Testis (tissue), 3 donors: ENCODE results near the gene SARDH. TPM values are rescaled to one million over a fixed set of nuclear protein-coding genes. Genes with fewer than 3 reads are reported as not detected.

Experiments
- DNase-seq: peaks from one replicate; pipeline ENCODE4 v3.0.0-alpha.2; 2019
- H3K27ac ChIP-seq, 2 donors: fragments of 200-600 bp; sonication (generic); one replicate each; pipeline ENCODE4 v1.5.1; 2019
- H3K27me3 ChIP-seq: fragments of 200-600 bp; sonication (generic); one replicate; pipeline ENCODE4 v1.5.1; 2019
- H3K36me3 ChIP-seq: fragments of 200-600 bp; sonication (generic); one replicate; pipeline ENCODE4 v1.5.1; 2017; ENCODE audit warnings: low read depth; ENCODE audit errors: missing control alignments
- H3K4me1 ChIP-seq: fragments of 200-600 bp; sonication (generic); one replicate; pipeline ENCODE4 v1.5.1; 2019
- H3K4me3 ChIP-seq, 2 donors: fragments of 200-600 bp; sonication (generic); one replicate each; pipeline ENCODE4 v1.5.1; 2017 to 2019
- H3K9me3 ChIP-seq: fragments of 200-600 bp; sonication (generic); one replicate; pipeline ENCODE4 v1.5.1; 2017
- POLR2A ChIP-seq: fragments of 450-650 bp; IDR thresholded peaks from one replicate; pipeline ENCODE4 v1.6.1; 2017; ENCODE audit warnings: antibody characterized with exemption, mild to moderate bottlenecking, moderate library complexity
- WGBS, 2 donors: methylation state at CpG; one replicate each; pipeline ENCODE4 v1.1.5; 2018; 5-methylcytosine and 5-hydroxymethylcytosine counted together
- intact Hi-C: fragments of 100-400 bp; cut with DNase I; formaldehyde crosslinking; loops from one replicate; pipeline ENCODE4 v1.15.1; 2023; ENCODE audit warnings: low total_unique reads
- polyA plus RNA-seq: library from polyadenylated mRNA; stranded (reverse); fragments of 350-450 nt; fragmentation: Illumina TruSeq; extraction: RNeasy Lipid Tissue Mini Kit (QIAGEN cat#74804); gene quantifications from one replicate; pipeline ENCODE4 v1.2.3, GENCODE V29; 2014; ENCODE audit warnings: low read depth, low replicate concordance; ENCODE audit not compliant: insufficient read depth
- total RNA-seq, 2 donors: library from RNA; depleted of rRNA; stranded (reverse); fragments of >200 nt; gene quantifications; one replicate each; pipeline ENCODE4 v1.2.3, GENCODE V29; 2016
- TF ChIP-seq, protein P1 (sequence below), 3 experiments: fragments of 450-650 bp in 2 of 3; fragments of 200-600 bp in 1 of 3; sonication (generic) in 1 of 3; IDR thresholded peaks; one replicate each; pipeline ENCODE4 v1.5.1; 2016 to 2019; ENCODE audit warnings: antibody characterized with exemption in 3 of 3, mild to moderate bottlenecking in 2 of 3, moderate library complexity in 1 of 3

Gene SARDH
- total and polyA plus RNA-seq, 3 donors from 2014 or later, result 2.6 to 7.2 (median 5.1) TPM

DNA sequence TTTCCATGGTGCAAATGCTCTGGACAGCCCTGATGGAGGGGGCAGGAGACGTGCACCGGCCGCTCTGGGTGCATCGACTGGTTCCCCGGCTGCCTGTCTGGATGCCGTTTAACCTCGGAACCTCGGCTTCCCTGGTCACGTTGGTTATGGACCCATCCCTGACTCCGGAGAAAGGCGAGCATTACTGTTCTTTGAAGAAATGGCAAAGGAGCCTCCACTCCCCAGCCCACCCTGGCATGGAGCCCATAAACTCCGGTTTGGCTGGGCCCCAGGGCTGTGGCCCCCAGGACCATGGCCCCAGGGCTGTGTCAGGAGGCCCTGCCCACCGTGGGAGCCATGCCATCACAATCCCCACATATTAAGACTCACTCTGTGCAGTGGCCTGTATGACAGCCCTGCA, 73.1 kb downstream of the SARDH start:
- Histone ChIP-seq H3K4me1 (peaks cover 13% of the 10 kb centered on the region), H3K27me3 (no peaks in the 10 kb centered on the region), H3K4me3 (no peak overlapping the region), H3K9me3 (no peaks in the 10 kb centered on the region), H3K36me3 (no peaks in the 10 kb centered on the region), H3K27ac (no peak overlapping the region)
- intact Hi-C loops, result no loop called here
- no peak for TF ChIP-seq POLR2A
- TF ChIP-seq, protein P1, sequence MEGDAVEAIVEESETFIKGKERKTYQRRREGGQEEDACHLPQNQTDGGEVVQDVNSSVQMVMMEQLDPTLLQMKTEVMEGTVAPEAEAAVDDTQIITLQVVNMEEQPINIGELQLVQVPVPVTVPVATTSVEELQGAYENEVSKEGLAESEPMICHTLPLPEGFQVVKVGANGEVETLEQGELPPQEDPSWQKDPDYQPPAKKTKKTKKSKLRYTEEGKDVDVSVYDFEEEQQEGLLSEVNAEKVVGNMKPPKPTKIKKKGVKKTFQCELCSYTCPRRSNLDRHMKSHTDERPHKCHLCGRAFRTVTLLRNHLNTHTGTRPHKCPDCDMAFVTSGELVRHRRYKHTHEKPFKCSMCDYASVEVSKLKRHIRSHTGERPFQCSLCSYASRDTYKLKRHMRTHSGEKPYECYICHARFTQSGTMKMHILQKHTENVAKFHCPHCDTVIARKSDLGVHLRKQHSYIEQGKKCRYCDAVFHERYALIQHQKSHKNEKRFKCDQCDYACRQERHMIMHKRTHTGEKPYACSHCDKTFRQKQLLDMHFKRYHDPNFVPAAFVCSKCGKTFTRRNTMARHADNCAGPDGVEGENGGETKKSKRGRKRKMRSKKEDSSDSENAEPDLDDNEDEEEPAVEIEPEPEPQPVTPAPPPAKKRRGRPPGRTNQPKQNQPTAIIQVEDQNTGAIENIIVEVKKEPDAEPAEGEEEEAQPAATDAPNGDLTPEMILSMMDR (IDR thresholded peaks at IDR 0.05), result no peak
- DNase-seq, result no peak
- 90 to 94% methylated on average over 13 of the region's 13 CpGs for WGBS, 2 donors

DNA sequence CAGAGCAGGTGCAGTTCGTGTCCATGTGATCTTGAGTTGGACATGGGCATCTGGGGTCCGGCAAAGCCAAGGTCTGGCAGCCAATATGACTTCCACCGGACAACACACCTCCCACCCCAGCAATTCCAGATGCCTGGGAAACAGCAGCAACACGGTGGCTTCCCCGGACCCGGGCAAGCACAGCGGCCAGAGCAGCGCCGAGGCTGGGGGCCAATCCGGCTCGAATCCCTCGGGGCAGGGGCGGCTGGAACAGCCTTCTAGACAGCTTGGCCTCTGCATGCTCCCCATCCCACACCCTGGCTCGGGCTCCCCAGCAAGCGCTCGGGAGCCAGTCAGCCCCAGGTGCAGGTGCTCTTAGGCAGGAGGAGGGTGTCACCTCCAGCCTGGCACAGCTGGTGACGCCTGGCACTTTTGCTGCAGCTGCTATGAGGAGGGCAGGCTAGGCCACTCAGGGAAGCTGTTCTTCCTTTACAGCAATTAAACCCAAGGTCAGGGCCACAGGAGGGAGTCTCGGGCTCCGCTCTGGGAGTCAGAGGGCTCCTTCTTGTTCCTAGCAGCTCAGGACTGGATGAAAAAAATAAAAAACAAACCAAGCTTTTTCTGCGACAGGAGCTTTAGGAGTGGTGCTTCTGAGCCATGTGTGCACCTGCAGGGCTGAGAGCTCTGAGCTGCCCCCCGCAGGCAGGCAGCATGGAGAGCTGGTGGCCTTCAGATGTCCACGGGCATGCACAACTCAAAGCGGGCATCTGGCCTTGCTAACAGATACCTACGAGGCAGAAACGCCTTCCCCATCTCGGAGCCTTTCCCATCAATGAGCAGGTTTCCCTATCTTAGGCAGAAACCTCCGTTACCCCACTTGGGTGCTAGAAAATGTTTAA, 73.7 kb downstream of the SARDH start:
- no peaks in the 10 kb centered on the region for H3K27me3 ChIP-seq
- no peak overlapping the region for H3K4me3 ChIP-seq
- H3K36me3 ChIP-seq, result no peaks in the 10 kb centered on the region
- intact Hi-C loops, result no loop called here
- H3K4me1 ChIP-seq, result peaks cover 13% of the 10 kb centered on the region
- 57 to 72% methylated on average over 18 to 27 of the region's 27 CpGs for WGBS, 2 donors
- no peaks in the 10 kb centered on the region for H3K9me3 ChIP-seq
- TF ChIP-seq POLR2A, result no peak
- TF ChIP-seq, protein P1 (IDR thresholded peaks at IDR 0.05), result no peak
- peak; percentile 39 for DNase-seq
- H3K27ac ChIP-seq, result no peak overlapping the region

DNA sequence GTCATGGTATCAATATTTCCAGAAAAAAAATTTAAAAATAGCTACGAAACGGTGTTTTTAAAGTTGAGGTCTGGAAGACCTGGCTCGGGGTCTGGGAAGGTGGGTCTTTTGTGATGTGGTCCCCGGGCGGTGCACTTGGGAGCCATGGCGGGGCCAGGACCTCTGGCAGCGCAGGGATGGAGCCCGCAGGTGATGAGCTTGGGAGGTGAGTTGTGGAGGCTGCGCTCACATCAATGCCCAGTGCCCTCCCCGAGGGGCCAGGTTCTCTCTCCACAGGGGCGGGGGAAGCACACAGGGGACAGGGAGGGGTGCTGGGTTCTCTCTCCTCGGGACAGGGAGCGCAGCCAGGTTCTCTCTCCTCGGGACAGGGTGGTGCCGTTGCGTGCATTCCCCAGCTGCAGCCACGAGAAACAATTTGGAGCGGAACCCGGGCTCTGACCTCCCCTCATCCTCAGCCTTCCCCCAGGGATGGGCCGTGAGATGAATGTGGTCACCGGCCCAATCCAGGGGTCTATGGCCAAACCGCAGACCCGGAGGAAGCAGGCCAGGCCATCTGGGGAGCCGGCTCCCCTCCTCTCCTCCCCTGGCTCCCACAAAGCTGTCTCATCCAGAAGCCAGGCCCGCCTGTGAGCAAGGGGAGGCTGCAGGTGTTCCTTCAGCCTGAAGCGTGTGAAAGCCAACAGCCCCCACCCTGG, 76.2 kb downstream of the SARDH start:
- Histone ChIP-seq H3K27me3 (no peaks in the 10 kb centered on the region), H3K9me3 (no peaks in the 10 kb centered on the region), H3K4me1 (peaks cover 20% of the 10 kb centered on the region), H3K36me3 (no peaks in the 10 kb centered on the region), H3K27ac (no peak overlapping the region), H3K4me3 (no peak overlapping the region)
- intact Hi-C loops, result no loop called here
- peak; percentile 38 for DNase-seq
- 86 to 87% methylated on average over 20 to 26 of the region's 26 CpGs for WGBS, 2 donors
- TF ChIP-seq, protein P1 (IDR thresholded peaks at IDR 0.05), result no peak
- no peak for TF ChIP-seq POLR2A

DNA sequence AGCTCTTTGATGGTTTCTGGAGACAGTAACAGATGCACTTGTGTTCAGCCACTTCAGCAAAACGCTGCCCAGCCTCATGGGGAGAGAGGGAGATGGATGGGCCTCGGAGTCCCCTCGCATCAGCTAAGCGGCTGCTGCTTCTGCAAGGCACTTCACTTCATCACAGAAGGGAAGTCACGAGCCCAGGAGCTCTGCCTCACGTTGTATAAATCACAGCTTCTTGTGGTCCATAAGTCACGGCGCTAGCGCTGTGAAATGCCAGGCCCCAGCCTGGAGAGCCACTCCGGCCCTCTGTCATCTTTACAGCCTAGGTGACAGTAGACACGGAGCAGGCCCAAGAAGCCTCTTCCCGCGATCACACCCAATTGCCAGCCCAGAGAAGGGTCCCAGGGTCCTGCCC, 78.6 kb downstream of the SARDH start:
- Histone ChIP-seq H3K9me3 (no peaks in the 10 kb centered on the region), H3K4me1 (peaks cover 13% of the 10 kb centered on the region), H3K4me3 (no peak overlapping the region), H3K27me3 (no peaks in the 10 kb centered on the region), H3K36me3 (no peaks in the 10 kb centered on the region), H3K27ac (no peak overlapping the region)
- intact Hi-C loops, result no loop called here
- no peak for TF ChIP-seq POLR2A
- TF ChIP-seq, protein P1 (IDR thresholded peaks at IDR 0.05), result no peak
- WGBS, 2 donors, result 88% methylated on average over 12 of the region's 13 CpGs
- DNase-seq, result no peak
